ENCODE data around the gene PRSS56.

Gene PRSS56

DNA sequence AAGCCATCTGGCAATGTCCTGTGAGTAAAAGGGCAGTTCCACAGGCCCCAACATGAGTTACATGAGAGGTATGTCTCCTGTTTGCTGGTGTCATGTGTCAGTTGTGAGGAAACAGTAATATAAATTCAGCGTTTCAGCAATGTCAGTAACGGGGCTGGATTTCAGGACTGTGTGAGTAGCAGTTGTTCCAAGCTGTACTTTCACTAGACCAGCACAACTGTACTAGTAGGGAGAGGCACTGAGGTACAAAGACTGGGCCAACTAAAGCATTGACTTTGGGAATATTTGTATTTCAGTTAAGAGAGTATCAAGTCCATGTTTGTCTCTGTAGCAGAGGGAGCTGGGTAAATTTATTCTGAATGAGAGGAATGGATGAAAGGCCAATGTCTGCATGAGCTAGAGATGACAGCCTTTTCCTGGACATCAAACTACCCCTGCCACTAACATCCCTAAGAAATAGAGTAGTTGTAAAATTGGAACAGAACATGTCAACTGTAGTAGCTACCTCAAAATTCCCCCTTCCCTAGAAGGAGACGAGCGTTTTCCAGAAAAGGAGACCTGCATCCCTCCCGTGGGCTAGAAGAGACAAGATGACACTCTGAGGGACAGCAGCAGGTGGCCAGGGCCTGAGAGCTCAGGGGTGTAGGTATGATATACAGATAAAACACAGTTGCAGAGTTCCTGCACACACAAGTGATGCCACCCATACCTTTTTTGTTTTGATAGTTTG is 54.7 kb downstream of the PRSS56 start:
- no peak for DNase-seq
